NT2/D1 (cell line): Measurements from ENCODE around the gene PTPN13.

ENCODE experiments used
- SUZ12 ChIP-seq: IDR thresholded peaks from 2 replicates; pipeline ENCODE4 v1.6.1; 2011; ENCODE audit not compliant: insufficient read length, insufficient read depth; ENCODE audit errors: extremely low read depth
- YY1 ChIP-seq: IDR thresholded peaks from 2 replicates; pipeline ENCODE4 v1.6.1; 2011; ENCODE audit not compliant: insufficient read length, insufficient read depth
- ZNF274 ChIP-seq: IDR thresholded peaks from 2 replicates; pipeline ENCODE4 v1.6.1; 2011; ENCODE audit warnings: mild to moderate bottlenecking, low read depth, low read length

DNA sequence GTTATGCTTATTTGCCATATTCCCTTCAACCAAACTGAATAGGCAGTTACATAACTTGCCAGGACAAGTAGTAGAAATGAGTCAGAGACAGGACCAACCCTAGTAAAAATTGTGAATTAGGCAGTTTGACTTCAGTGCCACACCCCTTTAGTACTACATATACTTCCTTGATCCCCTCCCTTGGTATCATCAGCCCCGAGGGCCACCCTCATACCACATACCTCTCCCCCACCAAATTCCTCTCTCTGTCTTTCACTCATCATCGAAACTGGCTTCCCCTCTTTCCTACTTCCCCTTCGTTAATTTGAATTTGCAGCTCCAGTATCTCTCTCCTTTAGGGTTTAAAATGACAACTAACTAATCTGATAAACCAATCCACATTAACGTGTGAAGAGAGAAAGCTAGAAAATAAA, 7.9 kb upstream of the PTPN13 start:
- TF ChIP-seq YY1 = no peak
- TF ChIP-seq ZNF274 = no peak
- no peak for TF ChIP-seq SUZ12
